Pons (tissue), 1 donor: ENCODE data around the gene SCAF11.
A peak's percentile ranks its signal among the peaks of the same experiment; 100 is the strongest.
"Not testable (repeated sequence)": the region's sequence is repeated elsewhere in the genome, so short reads cannot be mapped to it uniquely, and the experiment has no call there.

Experiments
- DNase-seq: peaks from one replicate; pipeline ENCODE4 v3.0.0-alpha.2; 2016; ENCODE audit warnings: low spot score

The SCAF11 gene, protein sequence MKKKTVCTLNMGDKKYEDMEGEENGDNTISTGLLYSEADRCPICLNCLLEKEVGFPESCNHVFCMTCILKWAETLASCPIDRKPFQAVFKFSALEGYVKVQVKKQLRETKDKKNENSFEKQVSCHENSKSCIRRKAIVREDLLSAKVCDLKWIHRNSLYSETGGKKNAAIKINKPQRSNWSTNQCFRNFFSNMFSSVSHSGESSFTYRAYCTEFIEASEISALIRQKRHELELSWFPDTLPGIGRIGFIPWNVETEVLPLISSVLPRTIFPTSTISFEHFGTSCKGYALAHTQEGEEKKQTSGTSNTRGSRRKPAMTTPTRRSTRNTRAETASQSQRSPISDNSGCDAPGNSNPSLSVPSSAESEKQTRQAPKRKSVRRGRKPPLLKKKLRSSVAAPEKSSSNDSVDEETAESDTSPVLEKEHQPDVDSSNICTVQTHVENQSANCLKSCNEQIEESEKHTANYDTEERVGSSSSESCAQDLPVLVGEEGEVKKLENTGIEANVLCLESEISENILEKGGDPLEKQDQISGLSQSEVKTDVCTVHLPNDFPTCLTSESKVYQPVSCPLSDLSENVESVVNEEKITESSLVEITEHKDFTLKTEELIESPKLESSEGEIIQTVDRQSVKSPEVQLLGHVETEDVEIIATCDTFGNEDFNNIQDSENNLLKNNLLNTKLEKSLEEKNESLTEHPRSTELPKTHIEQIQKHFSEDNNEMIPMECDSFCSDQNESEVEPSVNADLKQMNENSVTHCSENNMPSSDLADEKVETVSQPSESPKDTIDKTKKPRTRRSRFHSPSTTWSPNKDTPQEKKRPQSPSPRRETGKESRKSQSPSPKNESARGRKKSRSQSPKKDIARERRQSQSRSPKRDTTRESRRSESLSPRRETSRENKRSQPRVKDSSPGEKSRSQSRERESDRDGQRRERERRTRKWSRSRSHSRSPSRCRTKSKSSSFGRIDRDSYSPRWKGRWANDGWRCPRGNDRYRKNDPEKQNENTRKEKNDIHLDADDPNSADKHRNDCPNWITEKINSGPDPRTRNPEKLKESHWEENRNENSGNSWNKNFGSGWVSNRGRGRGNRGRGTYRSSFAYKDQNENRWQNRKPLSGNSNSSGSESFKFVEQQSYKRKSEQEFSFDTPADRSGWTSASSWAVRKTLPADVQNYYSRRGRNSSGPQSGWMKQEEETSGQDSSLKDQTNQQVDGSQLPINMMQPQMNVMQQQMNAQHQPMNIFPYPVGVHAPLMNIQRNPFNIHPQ (N-terminal part only)

GRCh38 chr12:45990468-45991283 lies at the start of gene SCAF11:
SCAF11 (minus strand) TSS chr12:45990574; CDS start chr12:45964167, 26,407 bp downstream.
- DNase-seq = peak; percentile 100

GRCh38 chr12:46037066-46037465 lies 46.7 kb upstream of the SCAF11 start:
- not testable (repeated sequence) for DNase-seq

DNA sequence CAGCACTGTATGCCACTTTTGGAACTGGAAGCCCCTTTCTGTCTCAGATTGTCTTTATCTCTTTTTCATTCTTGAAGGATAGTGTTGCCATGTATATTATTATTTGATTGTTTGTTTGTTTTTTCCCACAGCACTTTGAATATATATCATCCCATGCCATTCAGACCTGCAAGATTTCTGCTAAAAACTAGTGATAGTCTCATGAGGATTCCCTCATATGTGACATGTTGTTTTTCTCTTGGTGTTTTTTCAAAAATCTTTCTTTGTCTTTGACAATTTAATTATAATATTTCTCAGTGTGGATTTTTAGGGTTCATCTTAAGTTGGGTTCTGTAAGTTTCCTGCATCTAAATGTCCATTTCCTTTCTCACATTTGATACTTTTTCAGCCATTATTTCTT lies 36.8 kb upstream of the SCAF11 start:
- DNase-seq = no peak

GRCh38 chr12:46024099-46024498 lies 33.7 kb upstream of the SCAF11 start:
- DNase-seq = no peak

GRCh38 chr12:46020768-46021167 lies 30.4 kb upstream of the SCAF11 start:
- no peak for DNase-seq

- not testable (repeated sequence) for DNase-seq
Observed at GRCh38 chr12:46018712-46019111, 28.3 kb upstream of the SCAF11 start.

DNA sequence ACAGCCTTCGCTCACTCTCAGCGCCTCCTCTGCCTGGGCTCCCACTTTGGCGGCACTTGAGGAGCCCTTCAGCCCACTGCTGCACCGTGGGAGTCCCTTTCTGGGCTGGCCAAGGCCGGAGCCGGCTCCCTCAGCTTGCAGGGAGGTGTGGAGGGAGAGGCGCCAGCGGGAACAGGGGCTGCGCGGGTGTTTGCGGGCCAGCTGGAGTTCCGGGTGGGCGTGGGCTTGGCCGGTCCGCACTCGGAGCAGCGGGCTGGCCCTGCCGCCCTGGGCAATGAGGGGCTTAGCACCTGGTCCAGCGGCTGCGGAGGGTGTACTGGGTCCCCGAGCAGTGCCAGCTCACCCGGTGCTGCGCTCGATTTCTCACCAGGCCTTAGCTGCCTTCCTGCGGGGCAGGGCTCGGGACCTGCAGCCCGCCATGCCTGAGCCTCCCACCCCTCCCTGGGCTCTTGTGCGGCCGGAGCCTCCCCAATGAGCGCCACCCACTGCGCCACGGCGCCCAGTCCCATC lies 27.5 kb upstream of the SCAF11 start:
- not testable (repeated sequence) for DNase-seq

GRCh38 chr12:46005823-46006222 lies 15.4 kb upstream of the SCAF11 start:
- DNase-seq = no peak

GRCh38 chr12:46005151-46005797 lies 14.9 kb upstream of the SCAF11 start:
- DNase-seq = peak; percentile 27

DNA sequence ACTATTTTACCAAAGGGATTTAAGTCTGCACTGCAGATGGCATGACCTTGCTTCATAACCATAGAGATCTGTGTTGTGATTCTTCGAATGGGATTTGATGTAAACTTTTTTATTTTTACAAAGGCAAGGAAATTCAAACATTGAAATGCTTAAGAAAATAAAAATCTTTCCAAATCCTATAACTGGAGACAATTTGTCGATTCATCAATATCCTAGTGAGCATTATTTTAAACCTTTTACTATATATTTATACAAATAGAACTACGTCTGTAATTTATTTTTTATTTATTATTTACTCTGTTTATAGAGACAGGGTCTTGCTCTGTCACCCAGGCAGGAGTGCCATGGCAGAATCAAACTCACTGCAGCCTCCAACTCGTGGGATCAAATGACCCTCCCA lies 14.3 kb upstream of the SCAF11 start:
- DNase-seq = no peak

DNA sequence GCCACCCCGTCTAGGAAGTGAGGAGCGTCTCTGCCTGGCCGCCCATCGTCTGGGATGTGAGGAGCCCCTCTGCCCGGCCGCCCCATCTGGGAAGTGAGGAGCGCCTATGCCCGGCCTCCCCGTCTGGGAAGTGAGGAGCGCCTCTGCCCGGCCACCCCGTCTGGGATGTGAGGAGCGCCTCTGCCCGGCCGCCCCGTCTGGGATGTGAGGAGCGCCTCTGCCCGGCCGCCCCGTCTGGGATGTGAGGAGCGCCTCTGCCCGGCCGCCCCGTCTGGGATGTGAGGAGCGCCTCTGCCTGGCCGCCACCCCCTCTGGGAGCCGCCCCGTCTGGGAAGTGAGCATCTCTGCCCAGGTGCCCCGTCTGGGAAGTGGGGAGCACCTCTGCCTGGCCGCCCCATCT lies 9.7 kb upstream of the SCAF11 start:
- DNase-seq = not testable (repeated sequence)

DNA sequence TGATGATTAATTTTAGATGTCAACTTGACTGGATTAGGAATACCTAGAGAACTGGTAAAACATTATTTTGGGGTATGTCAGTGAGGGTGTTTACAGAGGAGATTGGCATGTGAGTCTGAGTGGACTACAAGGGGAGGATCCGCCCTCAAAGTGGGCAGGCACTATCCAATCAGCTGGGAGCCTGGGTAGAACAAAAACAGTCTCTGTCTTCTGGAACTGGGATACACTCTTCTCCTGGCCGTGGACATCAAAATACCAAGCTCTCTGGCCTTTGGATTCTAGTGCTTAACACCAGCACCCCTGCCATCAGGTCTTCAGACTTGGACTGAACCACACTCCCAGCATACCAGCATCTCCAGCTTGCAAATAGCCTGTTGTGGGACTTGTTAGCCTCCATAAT lies 4.4 kb upstream of the SCAF11 start:
- peak; percentile 94 for DNase-seq

DNA sequence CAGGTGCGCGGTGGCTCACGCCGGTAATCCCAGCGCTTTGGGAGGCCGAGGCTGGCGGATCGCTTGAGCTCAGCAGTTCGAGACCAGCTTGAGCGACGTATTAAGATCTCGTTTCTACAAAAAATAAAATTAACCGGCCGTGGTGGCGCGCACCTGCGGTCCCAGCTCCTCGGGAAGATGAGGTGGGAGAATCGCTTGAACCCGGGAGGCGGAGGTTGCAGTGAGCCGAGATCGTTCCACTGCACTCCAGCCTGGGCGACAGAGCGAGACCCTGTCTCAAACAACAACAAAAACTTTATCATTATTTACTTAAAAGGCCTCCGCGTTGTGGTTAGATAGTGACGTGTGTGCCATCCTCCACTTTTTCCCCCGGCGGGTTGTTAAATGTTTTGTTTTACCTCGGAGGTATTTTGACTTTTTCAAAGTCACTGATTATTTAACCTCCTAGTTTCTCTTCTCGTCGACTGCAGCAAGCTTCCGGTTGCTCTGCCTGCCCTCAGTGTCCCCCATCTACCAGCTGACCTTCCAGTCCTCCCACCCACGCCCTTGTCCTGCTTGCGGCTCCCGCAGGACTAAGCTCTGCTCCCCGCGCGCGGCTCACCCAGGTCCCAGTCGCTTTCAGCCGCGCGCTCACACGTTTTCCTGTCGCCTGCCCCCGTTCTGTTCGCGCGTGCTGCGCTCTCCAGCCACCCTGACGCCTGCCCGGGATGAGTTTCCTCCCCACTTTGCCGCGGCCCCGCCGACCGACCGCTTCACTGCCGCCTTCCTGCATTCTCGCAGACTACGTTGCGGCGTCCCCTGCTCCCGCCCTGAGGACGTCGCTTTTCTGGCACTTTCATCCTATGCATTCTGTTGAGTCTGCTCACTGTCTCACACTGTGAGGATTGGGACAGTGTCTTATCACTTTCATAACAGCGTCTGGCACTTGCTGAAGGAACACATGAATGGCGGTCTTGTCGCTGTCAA lies 1.2 kb upstream of the SCAF11 start:
- DNase-seq = peak; percentile 87

GRCh38 chr12:45989721-45990467 lies 480 bp downstream of the SCAF11 start:
- DNase-seq = peak; percentile 79

DNA sequence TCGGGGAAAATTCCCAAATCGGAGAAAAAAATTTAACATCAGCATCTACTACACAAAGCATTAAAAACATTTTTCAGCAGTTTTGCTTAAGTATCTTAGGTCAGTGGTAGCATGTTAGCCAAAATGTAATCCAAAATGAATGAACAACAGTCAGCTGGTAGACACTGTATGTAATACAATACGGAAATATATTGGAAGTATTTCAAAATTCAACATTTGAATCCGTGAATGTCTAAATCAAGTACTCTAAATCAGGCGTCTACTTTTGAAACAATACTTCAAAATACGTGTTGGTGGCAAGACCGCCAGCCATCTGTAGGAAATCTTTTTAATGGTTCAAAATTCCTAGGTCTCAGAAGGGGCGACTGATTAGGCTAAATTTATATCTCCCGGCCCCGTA lies 1.1 kb downstream of the SCAF11 start:
- DNase-seq = peak; percentile 28

GRCh38 chr12:45988264-45988663 lies 2.1 kb downstream of the SCAF11 start:
- DNase-seq = no peak

DNA sequence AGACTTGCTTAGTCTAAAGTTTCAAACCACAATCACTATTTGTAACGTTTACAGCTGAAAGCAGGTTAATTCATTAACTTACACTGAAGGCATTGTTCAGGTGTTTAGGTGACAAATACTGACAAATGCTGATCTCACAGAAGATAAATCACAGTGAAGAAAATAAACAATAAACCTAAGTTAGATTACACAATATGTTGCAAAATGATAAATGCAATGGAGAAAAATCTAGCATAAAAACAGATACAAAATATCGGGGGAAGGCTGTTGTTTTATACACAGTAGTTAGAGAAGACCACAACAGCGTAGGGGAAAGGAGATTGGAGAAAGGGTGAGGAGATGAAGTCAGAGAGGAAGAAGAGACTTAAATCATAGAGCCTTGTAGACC lies 3.0 kb downstream of the SCAF11 start:
- DNase-seq = no peak

GRCh38 chr12:45986641-45987339 lies 3.6 kb downstream of the SCAF11 start:
- peak; percentile 66 for DNase-seq
